Neural cell (in vitro differentiated cells): Measurements from ENCODE around the gene GOSR1.

Source experiments
- CTCF ChIP-seq: fragments of 450-650 bp; IDR thresholded peaks from 2 replicates; pipeline ENCODE4 v1.5.1; 2014; ENCODE audit warnings: antibody characterized with exemption, mild to moderate bottlenecking, moderate library complexity; ENCODE audit not compliant: poor library complexity, severe bottlenecking
- EP300 ChIP-seq: fragments of 450-650 bp; conservative IDR thresholded peaks from 2 replicates; pipeline ENCODE4 v1.6.1; 2014; ENCODE audit warnings: antibody characterized with exemption, mild to moderate bottlenecking, moderate library complexity; ENCODE audit not compliant: poor library complexity, severe bottlenecking
- EZH2 ChIP-seq: fragments of 200-600, 300-800 bp; shearing (Covaris generic), sonication (generic); IDR thresholded peaks from 2 replicates; pipeline ENCODE4 v1.6.1; 2014; ENCODE audit warnings: antibody characterized with exemption, low read length, borderline replicate concordance, mild to moderate bottlenecking; ENCODE audit not compliant: insufficient read depth, poor library complexity, severe bottlenecking
- MXI1 ChIP-seq: fragments of 450-650 bp; conservative IDR thresholded peaks from 2 replicates; pipeline ENCODE4 v1.6.1; 2014; ENCODE audit warnings: antibody characterized with exemption, mild to moderate bottlenecking; ENCODE audit not compliant: poor library complexity, severe bottlenecking
- POLR2AphosphoS5 ChIP-seq: IDR thresholded peaks from 2 replicates; pipeline ENCODE4 v1.6.1; 2012
- RAD21 ChIP-seq: fragments of 450-650 bp; conservative IDR thresholded peaks from 2 replicates; pipeline ENCODE4 v1.6.1; 2014; ENCODE audit warnings: antibody characterized with exemption, mild to moderate bottlenecking, moderate library complexity
- TF ChIP-seq, protein P1 (sequence below): IDR thresholded peaks from 2 replicates; pipeline ENCODE4 v1.6.1; 2012; ENCODE audit warnings: borderline replicate concordance

- TF ChIP-seq POLR2AphosphoS5 = no peak
- TF ChIP-seq CTCF = no peak
- TF ChIP-seq, protein P1, sequence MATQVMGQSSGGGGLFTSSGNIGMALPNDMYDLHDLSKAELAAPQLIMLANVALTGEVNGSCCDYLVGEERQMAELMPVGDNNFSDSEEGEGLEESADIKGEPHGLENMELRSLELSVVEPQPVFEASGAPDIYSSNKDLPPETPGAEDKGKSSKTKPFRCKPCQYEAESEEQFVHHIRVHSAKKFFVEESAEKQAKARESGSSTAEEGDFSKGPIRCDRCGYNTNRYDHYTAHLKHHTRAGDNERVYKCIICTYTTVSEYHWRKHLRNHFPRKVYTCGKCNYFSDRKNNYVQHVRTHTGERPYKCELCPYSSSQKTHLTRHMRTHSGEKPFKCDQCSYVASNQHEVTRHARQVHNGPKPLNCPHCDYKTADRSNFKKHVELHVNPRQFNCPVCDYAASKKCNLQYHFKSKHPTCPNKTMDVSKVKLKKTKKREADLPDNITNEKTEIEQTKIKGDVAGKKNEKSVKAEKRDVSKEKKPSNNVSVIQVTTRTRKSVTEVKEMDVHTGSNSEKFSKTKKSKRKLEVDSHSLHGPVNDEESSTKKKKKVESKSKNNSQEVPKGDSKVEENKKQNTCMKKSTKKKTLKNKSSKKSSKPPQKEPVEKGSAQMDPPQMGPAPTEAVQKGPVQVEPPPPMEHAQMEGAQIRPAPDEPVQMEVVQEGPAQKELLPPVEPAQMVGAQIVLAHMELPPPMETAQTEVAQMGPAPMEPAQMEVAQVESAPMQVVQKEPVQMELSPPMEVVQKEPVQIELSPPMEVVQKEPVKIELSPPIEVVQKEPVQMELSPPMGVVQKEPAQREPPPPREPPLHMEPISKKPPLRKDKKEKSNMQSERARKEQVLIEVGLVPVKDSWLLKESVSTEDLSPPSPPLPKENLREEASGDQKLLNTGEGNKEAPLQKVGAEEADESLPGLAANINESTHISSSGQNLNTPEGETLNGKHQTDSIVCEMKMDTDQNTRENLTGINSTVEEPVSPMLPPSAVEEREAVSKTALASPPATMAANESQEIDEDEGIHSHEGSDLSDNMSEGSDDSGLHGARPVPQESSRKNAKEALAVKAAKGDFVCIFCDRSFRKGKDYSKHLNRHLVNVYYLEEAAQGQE = no peak
- TF ChIP-seq MXI1 = no peak
- no peak for TF ChIP-seq RAD21
- TF ChIP-seq EP300 = no peak
- TF ChIP-seq EZH2 = no peak
These were observed 5.3 kb downstream of the GOSR1 start for GRCh38 chr17:30482555-30482954.
